NCI-H187 (cell line): ENCODE measurements around the gene ANO1.

Experiments
- DNase-seq, 2 experiments: peaks; one replicate each; lab custom pipeline; 2025; lab: John Stamatoyannopoulos, UW

Gene ANO1

DNA sequence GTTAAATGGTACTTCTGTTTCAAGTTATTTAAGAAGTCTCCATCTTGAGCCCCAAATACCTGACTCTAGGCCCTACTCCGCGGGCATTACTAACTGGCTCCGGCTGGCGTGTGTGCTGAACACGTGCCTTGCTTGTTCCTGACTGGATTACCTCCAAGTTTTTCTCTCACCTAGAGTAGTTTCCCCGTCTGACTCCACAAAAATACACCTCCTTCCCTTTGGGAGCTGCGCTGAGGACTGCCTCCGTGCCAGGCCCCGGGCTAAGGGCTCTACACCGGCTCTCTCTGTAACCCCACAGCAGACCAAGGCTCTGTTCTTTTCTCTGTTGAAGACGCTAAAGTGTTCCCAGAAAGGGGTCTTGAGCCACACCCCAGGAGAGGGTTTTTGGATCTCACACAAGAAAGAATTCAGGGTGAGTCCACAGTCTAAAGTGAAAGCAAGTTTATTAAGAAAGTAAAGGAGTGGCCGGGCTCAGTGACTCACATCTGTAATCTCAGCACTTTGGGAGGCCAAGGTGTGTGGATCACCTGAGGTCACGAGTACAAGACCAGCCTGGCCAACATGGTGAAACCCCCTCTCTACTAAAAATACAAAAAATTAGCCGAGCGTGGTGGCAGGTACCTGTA is 61.8 kb downstream of the ANO1 start:
- no peak for DNase-seq

DNA sequence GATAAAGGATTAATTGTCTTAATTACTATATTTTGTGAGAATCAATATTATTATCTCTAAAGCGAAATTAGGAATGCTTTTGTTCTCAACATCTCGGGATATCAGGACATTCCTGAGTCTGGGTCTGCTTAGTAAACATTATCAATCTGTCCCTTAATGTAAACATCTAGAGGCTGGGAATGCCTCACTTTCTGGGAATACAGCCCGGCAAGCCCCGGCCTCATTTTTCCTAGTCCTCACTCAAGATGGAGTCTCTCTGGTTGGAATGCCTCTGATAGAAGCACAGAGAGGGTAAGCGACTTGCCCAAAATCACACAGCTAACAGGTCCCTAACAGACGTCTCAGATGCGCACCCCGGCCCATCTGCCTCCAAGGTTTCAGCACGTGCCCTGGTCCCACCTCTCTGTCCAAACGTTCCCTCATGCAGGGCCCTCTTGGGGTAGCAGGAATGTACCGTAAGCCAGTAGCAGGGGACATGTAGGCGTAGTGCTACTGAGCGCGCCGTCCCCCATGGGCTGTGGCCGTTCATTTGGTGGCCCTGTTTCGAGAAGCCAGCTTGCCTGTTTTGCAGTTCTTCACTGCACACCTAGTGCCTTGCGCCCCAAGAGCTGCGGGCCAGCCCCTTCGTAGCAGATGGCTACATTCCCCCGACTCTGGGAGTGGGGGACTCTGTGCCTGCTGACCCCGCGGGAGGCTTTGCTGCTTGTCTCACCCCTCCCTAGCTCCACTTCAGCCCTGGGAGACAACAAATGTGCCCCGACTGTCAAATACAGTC is 62.8 kb downstream of the ANO1 start:
- DNase-seq: no peak

DNA sequence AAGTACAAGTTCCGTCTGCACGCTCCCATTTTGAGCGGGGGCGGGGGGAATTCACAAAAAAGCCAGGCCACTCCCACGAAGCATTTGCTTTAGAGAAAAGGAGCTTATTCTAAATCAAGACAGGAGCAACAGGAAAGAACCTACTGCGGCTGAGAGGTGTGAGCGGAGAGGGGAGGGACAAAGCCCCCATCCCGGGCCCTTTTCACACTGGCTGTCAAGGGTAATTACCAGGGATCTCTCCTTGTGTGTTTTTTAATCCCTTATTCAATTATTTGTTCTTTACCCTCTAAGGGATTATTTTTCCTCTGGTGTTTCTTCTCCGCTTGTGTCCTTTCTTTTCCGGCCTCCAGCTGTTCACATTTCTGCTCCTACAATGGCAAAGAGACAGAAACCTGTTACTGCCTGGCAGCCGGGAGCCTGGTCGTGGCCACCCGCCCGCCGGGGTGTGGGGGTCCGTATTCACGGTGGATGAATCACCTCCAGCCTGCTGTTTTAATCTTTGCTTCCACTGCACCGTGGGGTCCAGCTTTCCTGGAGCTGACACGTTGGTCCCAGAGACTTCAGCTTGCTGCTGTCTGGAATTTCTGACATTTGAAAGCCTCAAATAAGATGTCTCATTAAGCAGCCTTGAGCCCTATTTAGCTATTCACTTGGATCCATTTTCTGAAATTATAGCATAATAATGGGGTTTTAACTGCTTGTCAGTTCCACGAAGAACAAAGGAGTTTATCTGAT is 63.5 kb downstream of the ANO1 start:
- DNase-seq: no peak

DNA sequence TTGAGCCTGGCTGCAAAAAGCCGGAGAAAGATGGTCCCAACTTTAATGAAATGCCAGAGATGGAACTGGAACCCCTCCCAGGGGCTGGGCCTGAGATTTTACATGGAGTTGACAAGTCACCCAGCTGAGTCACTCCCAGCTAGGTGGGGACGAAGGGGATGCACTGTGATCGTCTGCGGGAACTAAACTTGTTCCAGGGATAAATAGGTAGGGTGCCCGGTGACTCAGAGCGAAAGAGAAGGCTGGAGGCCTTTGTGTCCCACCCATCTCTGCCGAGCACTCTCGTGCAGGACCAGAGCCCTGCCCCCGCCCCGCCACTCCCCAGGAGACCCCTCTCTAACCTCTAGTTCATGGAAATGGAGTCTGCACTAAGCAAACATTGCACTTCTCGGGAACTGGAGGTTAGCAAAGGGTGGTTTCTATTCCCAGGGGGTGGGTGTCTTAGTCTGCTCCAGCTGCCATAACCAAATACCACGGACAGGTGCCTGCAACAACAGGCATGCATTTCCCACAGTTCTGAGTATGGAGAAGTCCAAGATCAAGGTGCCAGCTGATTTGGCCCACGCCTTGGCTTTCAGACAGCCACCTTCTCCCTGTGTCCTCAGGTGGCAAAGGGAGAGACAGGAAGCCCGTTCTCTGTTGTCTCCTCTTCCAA is 64.2 kb downstream of the ANO1 start:
- DNase-seq: no peak

DNA sequence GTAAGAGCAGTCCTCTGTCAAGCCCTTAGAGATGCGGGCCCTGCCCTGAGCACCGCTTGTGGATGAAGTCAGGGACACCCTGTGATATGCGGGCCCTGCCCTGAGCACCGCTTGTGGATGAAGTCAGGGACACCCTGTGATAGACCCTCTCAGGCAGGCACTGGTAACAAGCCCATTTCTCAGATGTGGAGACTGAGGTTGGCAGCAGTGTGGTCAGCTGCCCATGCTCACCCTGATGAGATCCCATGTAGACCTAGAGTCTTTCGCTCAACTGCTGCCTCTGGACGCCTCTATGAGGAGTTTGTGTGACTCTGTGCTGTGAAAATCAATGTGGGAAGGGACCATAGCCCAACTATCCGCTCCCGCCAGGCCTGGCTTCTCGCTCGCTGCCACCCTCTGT is 66.1 kb downstream of the ANO1 start:
- DNase-seq: no peak

DNA sequence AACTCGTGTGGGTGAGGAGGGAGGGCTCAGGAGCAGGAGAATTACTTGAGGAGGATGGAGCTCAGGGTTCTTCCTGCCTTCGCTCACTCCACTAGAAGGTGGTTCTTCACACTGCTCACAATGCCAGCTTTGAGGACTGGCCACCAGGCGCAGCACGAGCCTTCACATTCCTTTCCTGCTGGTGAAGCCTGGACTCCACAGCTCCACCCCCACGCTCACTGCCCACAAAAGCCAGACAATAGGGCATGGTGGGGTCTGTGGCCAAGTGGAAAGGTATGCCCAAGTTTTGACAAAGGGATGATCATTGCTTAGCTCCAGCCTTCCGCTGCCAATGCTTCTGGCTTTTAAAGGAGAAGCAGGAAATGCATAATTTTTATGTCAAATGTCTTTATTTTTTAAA is 67.0 kb downstream of the ANO1 start:
- no peak for DNase-seq

DNA sequence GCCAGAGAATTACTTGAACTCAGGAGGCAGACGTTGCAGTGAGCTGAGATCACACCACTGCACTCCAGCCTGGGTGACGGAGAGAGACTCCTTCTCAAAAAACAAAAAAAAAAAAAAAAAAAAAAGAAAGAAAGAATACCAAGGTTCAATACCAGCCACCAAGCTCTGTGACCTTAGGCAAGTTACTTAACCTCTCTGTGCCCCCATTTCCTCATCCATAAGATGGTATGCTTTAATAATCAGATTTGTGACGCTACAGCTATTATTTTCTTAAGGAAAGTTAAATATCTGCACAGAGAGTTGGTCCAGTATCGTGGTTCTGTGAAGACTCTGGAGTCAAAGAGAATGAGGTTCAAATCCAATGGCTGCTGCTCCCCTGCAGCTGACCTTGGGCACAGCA is 67.7 kb downstream of the ANO1 start:
- no peak for DNase-seq

DNA sequence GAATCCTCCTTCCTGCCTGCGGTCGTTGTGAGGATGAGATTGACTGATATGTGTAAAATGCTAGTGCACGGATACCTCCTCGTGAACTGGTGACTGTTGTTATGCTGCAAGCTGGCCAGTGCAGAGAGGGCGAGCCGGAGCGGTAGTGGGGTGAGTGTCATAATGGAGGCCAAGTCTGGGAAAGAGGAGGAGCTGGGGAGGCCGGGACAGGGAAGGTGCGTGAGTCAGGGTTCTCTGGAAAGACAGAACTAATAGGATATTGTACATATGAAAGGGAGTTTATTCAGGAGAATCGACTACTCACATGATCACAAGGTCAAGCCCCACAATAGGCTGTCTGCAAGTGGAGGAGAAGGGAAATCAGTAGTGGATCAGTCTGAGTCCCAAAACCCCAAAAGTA is 68.2 kb downstream of the ANO1 start:
- no peak for DNase-seq

DNA sequence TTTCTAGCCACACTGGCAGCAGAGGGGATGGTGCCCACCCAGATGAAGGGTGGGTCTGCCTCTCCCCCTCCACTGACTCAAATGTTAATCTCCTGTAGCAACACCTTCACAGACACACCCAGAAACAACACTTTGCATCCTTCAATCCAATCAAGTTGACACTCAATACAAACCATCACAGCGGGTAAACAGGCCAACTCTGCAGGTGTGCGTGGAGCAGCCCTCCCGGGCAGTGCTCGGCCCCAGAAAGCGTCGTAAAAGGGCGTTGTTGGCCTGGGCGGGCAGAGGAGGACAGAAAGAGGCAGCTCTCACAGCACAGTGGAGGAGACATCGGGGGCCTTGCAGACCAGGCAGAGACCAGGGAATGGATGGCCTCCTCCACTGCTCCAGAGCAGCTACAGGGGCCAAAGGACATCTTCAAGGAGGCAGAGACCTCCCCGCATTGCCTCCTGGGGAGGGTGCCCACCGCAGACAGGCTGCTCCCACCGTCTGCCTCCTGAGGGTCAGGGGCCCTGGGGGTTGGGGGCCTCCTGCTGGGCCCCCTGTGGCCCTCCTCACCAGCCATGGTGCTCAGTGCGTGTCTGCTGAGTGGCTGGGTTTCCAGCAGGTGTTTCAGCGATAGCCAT is 68.9 kb downstream of the ANO1 start:
- no peak for DNase-seq

DNA sequence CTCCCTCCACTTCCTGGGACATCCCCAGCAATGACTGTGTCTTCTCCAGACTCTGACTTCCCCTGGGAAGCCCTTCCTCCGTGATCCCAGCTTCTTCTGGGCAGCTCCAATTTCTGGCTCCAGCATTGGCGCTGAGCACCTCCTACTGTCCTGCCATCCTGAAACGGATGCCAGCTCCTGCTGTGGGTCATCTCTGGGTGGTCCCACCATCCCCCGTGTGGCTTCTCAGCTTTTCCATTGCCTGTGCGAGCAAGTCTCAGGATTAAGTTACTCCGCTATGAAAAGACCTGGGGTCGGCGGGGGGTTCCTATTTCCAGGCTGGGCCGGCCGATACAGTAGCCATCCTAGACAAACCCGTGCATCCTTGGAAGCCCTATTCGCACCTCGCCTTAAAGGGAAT is 69.6 kb downstream of the ANO1 start:
- DNase-seq: no peak

DNA sequence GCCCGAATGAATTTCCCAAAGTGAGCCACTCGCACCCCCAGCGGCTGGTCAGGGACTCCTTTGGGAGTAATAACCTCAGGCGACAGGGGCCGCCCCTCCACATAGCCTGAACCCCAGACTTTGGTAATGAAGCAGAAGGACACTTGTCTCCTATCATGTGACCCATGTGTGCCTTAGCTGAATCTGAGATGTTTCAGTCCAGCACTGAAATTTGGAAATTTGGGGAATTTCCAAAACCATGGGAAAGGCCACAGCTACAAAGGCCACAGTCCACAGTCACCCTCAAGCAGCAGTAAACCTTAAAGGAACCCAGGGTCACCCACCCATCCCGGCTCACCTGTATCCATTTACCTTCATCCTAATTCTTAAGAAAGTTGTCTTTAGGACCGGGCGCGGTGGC is 73.6 kb downstream of the ANO1 start:
- DNase-seq: no peak

DNA sequence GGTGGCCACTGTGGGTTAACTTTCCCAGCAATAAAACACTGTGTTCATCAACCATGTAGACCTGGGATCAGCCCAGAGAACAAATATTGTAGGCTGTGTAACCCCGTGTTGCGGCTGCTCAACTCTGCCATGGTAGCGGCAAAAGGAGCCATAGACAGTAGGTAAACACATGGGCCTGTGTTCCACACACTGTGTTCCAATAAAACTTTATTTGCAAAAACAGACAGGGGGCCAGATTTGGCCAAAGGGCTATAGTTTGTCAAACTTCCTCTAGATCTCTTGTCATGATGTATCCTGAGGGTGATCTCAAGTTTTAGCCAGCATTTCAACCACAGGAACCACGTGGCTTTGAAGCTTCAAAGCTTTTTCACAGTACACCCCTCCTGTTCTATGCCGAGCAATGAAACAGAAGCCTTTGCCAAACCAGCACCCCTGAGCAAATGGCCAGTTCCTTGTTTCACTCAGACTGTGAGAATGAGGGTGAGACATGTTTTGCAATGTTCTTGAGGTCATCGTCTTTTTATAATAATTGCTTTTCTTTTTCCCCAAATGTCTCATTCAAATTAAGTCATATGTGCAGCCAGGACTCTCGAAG is 75.1 kb downstream of the ANO1 start:
- no peak for DNase-seq

DNA sequence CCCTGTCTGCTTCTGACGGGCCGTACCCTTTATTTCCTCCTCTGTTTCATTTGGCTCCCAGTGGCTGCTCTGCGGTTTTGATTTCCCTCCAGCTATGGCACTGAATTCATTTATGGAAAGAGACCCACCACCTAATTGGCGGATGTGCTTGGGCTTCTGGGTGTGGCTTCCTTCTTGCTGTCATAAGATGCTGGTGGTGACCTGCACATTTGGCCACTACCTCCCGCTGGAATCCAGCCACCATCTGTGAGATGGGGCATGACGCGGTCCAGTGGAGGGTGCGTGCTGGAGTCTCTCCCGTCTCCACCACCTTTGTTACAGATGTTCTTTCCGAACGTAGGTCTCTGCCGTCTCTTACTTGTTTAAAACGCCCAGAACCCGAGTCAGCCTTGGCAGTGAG is 77.3 kb downstream of the ANO1 start:
- DNase-seq: no peak

DNA sequence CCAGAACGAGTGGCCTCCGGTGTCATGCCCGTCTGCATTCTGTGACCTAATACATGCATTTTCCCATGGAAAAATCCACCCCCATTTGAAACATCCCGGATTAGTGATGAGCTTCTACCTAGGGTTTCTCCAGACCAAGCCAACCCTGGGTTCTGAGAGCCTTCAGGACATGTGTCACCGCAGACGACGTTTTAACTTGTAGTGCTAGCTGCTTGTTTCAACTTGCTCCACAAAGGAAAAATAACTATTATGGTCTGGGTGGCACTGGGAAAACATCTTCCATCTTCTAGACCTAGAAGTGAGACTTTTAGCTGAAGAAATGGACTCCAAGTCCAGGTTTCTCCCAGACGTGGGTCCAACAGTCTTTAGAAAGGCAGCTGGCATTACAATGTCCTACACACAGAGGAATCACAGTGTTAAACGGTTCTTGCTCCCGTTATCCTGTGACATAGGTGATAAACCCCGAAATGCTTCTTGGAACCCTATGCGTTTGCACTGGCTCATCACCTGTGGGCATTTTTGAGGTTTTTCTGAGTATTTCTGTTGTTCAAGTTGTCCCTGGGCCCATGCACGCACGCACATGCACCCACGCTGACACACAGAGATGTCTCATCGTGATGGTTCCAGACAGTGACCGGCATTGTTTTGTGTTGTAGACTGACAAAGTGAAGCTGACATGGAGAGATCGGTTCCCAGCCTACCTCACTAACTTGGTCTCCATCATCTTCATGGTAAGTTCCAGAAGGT is 78.3 kb downstream of the ANO1 start:
- DNase-seq: no peak

DNA sequence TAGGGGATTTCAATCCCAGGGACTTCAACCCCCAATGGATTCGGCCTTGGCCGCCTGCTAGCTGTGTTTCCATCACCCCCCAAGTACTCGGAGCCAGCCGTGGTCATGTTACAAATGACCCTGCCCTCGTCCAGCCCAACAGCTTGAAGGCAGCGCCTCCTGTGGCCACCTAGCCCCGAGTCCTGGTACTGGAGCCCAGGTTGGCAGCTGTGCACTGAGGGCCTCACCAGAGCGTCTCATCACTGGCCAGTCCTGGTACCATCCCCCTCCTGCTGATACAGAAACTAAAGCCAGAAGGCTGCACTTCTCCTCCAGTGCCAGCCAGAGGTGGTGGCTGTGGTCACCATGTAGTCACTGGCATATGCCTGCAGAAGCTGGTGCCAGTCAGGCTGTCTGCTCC is 80.1 kb downstream of the ANO1 start:
- no peak for DNase-seq

DNA sequence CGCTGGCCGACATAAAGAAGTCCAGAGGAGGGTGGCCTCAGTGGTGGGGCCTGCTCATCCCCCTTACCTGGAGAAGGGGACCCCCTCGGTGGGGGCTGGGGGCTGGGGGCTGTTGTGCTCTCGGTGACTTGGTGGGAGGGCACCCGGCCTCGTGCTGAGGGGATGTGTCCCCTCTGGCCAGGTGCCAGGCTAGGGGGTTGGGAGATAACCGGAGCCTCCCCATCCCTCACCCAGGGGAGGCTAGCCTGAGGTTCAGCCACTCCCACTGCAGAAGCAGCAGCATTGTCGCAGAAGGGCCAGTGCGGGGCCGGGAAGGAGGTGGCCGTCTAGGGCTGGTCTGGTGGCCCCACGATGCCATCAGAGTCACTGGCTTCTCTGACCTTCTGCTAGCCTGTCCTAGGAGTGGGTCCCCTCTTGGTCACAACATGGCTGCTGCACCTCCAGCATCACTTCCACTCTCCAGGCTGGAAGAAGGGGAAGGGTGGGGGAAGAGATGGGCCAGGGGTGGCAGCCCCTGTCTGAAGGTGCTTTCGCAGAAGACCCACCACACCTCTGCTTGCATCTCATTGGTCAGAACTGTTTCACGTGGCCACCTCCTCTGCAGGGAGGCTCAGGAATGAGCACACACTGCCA is 80.8 kb downstream of the ANO1 start:
- DNase-seq: no peak

DNA sequence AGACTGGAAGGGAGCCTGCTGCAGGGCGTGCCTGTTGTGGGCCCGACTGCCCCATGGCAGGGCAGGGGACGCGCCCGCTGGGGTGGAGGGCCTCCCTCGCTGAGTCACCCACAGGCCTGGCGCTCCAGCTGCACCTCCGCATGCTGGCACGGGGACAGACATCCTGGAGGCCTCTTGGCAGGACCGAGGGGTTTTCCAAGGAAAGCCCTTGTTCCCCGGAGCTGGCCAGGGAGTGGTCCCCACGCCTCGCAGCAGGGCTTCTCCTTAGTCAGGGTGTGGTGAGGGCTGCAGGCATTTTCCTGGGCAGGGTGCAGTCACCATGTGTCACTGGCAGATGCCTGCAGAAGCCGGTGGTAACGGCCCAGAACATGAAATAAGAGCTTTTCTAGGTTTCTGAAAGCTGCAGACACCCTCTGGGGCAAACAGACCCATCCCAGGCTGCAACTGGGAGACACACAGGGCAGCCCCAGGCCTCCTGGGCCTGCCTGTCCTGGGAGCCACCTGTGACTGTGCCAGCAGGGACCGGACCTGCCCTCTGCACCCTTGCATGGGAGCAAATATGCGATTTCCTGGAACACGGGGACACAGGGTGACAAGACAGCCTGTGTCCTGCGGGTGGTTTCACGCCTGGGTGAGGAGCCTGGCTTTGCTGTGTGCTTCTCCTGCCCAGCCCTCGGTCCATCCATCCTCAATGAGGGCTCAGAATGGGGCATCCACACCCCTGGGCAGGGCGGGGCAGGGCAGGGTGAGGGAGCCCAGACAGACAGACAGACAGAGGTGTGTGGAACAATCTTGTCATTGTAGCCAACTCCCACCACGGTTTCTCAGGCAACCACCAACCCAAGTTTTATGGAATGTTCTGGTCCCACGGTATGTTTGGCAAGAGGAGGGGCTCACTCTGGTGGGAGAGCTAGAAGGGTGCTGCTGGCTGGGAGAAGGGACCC is 81.8 kb downstream of the ANO1 start:
- no peak for DNase-seq

DNA sequence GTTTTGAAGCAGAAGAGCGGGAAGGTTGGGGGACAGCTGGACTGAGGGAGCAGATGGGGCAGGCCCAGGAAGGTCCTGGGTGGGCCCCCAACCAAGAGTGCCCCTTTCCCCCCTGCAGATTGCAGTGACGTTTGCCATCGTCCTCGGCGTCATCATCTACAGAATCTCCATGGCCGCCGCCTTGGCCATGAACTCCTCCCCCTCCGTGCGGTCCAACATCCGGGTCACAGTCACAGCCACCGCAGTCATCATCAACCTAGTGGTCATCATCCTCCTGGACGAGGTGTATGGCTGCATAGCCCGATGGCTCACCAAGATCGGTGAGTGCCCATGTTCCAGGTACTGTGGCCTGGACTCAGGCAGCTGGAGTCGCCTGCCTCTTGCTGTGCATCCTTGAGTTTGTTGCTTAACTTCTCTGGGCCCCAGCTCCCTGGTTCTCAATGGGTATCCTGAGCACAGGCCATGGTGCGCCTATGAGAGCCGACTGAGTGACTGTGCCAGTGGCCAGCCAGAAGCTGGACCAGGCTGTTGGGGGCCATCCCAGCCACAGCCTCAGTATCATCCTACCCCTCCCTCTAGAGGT is 83.0 kb downstream of the ANO1 start:
- no peak for DNase-seq

DNA sequence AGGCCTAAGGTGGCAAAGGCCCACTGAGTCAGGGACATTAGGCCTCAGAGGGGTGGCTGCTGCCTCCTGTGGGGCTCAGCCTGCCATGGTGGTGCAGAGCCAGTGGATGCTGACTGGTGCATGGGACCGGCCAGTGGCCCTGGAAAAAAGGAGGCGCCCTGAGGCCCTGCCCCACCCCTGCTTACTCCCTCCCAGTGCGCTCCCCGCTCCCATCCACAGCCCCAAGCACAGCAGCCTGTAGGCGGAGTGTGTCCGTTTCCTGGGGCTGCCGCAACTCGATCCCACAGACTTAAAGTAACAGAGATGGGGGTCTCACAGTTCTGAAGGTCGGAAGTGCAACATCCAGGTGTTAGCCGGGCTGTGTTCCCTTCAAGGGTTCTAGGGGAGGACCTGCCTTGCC is 86.6 kb downstream of the ANO1 start:
- DNase-seq: no peak
